GM19468 (cell line): ENCODE results near the gene MGAT5B.

Experiments
- ATAC-seq: cut with Tn5 transposase; IDR thresholded peaks from one replicate; pipeline ENCODE4 v1.9.1; 2021; ENCODE audit warnings: mild to moderate bottlenecking, moderate library complexity, moderate number of reproducible peaks; ENCODE audit not compliant: unreplicated experiment; ENCODE audit errors: extremely low read depth

MGAT5B gene

DNA sequence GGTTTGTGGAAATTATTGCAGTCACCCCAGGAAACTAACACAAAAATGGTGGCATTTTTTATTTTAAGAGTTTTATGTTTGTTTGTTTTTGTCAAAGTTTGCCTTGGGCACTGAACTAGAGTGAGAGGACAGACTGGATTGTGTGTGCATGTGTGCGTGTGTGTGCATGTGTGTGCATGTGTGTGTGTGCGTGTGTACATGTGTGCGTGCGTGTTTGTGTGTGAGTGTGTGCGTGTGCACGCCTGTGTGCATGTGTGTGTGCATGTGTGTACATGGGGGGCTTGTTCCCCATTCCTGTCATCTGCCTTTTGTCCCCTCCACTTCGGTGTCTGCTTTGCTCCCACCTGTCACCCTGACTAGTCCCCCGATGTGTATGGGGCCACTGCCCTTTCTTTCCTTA is 32.5 kb downstream of the MGAT5B start:
- ATAC-seq = no peak

DNA sequence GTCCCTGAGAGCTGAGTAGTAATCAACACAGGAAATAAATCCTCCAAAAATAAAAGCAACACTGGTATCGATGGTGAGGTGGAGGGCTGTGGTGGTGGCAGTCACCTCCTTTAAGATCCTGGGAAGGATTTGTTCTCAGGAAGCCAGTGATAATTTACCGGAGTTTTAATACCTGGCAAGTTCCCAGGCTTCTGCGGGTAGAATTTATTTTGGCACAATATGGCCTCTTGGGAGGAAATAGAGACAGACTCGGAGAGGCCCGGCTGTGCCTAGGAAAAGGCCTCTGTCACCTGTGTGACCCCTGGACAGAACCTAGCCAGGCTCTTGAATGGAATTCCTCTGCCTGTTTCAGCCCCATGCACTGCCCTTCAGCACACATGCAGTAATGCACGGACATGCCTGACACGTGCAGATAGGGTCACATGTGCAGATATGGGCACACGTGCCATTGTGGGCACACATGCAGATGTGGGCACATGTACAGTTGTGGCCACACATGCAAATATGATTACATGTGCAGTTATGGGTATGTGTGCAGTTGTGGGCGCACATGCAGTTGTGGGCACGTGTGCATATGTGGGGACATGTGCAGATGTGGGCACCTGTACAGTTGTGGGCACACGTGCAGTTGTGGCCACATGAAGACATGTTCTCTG is 33.5 kb downstream of the MGAT5B start:
- no peak for ATAC-seq

DNA sequence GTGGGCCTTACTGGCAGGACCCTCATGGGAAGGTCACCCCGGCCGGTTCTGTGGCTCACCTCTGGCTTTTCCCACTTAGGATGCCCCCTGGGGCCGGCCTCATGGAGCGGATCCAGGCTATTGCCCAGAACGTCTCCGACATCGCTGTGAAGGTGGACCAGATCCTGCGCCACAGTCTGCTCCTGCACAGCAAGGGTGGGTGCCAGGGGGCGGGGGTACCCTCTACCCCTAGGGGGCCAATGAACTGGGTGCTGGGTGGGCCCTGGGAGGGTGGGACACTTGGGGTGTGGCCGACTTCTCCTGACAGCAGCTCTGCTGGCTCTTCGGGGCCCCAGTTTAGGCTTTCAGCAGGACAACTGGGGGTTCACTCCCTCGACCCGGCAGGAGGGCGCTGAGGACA is 34.3 kb downstream of the MGAT5B start:
- ATAC-seq = no peak

DNA sequence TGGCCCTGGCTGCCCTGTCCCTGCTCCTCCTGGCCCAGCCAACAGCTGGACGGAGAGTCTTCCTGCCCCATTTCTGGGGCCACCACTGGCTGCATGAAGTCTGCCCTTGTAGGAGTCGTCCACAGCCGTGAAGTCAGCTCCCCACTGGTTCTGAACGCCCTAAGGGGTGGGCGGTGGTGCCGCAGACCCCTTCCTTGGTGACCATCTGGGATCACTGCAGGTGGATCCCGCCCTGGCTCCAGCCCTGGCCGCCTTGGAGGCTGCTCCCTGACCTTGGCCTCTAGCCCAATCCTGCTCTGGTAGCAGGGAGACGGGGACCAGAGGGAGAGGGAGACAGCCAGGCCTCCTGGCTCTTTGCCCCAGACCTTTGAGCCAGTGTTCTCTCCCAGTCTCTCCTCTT is 35.4 kb downstream of the MGAT5B start:
- no peak for ATAC-seq

DNA sequence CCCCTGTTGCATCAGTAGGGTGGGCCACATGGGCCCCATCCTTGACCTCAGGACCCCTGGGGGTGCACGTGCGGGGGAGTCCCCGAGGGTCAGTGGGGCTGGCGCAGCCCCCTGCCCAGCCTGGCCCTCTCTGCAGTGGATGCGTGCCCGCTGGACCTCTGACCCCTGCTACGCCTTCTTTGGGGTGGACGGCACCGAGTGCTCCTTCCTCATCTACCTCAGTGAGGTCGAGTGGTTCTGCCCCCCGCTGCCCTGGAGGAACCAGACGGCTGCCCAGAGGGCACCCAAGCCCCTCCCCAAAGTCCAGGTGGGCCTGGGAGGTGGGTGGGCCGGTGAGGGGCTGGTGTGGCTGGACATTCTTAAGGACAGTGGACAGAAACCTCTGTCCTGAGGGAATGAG is 35.9 kb downstream of the MGAT5B start:
- ATAC-seq = no peak

DNA sequence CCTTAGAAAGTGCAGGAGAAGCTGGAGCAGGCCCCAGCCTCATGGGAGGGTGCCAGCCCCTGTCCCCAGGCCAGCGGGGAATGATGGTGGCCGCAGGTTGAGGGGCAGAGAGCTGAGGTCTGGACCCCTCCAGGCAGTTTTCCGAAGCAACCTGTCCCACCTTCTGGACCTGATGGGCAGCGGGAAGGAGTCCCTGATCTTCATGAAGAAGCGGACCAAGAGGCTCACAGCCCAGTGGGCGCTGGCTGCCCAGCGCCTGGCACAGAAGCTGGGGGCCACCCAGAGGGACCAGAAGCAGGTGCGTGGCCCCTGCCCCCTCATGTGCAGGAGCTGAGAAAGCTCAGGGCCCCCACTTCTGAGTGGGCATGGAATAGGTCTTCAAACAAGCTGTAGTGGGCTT is 36.8 kb downstream of the MGAT5B start:
- ATAC-seq = no peak

DNA sequence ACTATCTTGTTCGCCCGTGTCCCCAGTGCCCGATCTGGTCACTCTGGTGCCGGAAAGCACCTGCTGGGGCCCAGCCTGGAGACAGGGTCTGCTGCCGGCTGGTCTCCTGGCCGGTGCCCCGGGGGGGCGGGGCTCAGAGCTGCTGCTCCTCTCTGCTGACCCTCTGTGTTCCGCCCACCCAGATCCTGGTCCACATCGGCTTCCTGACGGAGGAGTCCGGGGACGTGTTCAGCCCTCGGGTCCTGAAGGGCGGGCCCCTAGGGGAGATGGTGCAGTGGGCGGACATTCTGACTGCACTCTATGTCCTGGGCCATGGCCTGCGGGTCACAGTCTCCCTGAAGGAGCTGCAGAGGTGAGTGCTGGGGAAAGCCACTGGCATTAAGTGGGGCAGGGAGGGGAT is 37.6 kb downstream of the MGAT5B start:
- no peak for ATAC-seq

DNA sequence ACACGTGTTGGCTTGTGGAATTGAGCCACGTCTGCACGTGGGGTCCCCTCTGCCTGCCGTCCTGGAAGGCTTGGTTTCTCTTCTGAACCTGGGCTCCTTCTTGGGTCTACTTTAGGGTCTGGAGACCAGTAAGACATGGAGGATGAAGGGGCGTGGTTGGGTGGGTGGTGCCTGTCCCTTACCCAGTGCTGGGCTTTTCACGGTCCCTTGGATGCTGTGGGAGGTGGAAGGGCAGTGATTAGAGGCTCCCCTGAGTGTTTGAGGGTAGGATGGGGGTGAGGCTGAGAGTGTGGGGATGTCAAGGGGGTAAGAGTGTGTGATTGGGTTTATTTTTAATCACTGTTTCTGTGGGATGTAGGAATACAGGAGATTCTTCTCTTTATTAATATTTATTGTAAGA is 38.3 kb downstream of the MGAT5B start:
- ATAC-seq = no peak

DNA sequence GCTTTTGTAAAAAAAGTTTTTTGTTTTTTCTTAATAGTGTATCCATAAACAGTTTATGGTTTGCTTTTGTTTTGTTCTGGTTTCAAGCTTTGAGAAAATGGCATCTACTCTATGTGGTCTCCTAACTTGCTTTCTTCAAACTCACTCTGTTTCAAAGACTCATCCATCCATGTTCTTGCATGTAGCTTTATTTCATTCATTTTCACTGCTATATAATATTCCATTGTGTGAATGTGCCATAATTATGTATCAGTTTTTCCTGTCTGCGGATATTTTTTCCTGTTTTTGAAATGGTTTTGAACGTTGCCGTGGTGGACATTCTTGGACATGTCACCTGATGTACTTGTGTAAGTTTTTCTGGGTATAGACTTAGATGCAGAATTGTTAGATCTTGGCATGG is 39.1 kb downstream of the MGAT5B start:
- no peak for ATAC-seq

DNA sequence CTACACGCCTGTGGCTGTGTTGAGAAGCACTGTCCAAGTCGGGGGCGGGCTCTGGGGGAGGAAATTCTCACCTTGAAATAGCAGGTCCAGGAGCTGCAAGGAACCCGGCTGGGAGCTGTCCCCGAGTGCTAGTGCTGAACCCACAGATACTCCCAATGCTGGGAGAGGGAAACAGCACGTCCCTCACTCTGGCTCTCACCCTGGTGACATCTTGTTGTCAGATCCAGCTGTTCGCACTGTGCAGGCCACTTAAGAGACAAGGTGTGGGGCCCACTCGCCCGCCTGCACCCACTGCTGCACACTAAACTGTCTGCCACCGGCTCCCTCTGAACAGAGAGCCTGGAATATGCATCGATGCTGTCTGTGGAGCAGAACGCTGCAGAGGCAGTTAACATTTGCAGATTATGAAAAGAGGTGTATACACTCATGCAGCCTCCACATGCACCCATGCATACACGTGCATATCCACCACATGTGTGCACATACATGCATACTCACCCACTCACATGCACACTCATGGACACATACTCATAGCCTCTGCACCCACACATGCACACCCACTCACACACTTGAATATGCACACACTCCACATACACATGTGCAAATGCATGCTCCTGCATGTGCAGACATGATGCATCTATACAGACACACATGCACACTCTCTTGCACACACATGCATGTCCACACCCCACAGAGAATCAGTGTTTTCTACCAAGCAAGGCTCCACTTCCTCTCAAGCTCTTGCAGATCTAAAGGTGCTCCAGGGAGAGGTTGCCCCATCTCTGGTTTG is 42.0 kb downstream of the MGAT5B start:
- no peak for ATAC-seq

DNA sequence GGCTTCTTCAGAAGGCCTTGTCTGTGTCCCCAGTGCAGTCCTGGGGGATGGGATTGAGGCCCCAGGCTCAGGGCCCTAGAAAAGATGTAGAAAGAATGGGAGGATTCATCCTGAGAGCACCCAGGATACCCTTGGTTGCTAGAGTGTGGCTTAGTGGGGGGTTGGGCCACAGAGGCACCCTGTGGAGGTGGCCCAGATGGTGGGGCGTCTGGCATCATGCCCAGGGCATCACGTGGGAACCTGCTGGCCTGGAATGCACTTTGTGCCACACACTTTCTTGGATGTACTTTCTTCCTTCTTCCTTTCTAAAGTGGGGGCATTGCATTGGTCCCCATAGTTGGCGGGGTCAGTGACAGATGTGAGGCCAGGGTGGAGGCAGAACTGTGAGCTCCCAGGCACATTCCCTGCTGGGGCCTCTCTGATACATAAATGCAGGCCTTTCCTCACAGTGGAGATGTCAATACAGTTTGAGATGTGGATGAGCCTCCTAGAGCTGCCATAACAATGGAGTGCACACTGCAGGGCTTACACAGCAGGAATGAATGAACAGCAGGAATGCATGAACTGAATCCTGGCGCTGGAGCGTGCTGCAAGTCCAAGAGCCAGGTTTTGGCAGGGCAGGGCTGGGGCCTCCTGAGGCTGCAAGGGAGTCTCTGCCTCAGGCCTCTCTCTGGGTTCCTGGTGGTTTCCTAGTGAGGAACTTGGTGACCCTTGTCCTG is 43.3 kb downstream of the MGAT5B start:
- no peak for ATAC-seq

DNA sequence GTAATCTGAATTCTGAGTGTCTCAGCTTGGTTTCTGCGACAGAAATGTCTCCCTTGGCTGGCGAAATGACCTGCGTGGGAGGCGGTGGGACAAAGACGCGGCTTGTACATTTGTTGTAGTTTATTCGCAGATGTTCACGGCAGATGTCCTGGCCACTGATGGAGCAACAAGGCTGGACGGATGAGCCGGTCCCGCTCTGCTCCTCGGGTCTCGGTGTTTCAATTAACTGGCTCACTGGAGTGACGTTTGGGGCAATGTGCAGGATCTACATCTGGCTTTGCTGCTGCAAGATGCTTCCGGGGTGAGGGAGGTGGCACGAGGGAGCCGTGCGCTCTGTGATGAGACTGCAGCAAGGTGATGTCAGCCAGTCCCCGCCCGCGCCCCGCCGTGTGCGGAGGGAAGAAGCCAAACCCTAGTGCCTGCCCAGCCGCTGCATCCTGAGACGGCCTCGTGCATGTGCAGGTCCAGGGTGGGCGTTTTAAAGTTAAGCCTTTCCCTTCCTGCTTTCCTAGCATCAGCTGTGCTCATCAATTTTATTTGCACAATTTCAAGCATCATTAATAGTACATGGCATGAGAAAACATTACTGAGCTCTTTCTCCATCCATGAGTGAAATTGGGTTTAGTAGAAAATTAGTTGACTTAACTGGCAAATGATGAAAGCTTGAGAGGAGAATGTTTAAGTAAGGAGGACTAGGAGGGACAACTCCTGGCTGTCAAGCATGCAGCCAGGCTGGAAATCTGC is 44.4 kb downstream of the MGAT5B start:
- ATAC-seq = no peak

DNA sequence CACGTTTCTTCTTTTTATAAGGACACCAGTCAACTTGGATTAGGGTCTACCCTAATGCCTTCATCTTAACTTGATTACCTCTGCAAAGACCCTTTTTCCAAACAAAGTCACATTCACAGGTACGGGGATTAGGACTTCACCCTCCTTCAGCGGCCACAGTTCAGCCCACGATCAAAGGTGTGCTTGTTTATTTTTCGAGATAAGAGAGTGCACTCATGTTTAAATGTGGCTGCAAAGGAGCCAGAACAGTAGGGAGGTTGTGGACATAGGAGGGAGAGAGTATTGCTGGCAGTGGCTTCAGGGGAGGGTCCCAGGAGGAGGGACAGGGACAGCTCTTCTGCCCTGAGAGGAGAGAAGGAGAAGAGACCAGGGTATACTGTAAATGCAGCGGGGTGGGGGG is 46.7 kb downstream of the MGAT5B start:
- ATAC-seq = no peak

DNA sequence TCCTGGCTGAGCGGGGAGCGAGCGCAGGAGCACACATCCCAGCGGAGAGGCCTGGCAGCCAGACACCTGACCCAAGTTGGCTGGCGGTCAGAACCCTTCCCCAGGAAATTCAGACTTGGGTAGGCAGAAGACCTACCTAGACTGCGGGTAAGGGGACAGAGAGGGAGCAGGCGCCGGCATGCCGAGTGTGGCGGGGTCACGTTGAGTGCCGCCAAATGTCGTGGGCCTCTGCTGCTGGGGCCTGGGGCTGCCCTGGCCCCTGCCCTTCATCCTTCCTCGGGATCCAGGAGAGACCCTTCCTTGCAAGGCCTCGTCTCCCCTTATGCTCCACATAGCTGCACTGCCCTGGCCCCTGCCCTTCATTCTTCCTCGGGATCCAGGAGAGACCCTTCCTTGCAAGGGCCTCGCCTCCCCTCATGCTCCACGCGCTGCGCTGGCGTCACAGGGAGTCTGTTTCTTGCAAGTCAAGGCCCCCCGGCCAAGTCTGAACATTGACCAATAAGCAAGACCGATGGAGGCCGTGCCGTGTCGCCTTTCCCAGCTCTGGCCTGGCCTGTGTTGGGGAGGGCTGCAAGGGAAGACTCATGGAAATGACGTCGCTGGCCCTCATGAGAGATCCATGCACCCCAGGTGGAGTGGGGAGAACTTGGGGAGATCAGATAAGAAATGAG is 47.8 kb downstream of the MGAT5B start:
- no peak for ATAC-seq

DNA sequence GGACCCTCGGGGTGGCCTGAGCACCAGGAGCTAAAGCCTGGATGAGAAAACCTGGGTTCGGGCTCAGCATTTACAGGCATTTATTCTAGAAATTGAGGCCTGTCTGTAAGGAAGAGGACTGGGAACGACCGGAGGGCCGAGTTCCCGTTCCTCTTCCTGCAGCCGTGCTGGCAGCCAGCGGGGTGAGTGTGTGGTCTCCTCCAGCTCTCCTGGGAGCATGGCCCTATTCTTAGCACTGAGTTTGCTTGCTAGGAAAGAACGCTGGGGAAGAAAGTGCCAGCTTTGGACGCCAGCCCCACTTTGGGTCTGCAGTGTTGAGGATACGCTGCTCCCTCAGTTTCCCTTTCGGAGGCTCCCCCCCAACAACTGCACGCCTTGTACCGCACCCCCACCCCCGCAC is 49.6 kb downstream of the MGAT5B start:
- no peak for ATAC-seq

DNA sequence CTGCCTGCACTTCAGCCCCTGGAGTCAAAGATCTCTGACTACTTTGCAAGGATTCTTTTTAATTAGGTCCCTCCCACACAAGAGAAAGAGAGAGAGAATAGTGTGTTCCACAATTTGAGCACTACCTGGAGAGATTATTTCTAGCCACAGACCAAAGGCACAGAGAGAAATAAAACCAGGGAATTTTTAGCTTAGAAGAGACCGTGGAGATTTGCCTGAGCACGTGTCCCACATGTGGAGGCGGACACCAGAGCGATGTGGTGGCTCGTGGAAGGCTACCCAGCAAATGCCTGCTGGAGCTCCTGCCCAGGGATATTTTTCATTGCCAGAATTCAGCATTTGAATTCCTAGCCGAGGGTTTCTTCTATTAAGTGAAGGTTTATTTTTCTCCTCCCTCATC is 50.6 kb downstream of the MGAT5B start:
- ATAC-seq = no peak

DNA sequence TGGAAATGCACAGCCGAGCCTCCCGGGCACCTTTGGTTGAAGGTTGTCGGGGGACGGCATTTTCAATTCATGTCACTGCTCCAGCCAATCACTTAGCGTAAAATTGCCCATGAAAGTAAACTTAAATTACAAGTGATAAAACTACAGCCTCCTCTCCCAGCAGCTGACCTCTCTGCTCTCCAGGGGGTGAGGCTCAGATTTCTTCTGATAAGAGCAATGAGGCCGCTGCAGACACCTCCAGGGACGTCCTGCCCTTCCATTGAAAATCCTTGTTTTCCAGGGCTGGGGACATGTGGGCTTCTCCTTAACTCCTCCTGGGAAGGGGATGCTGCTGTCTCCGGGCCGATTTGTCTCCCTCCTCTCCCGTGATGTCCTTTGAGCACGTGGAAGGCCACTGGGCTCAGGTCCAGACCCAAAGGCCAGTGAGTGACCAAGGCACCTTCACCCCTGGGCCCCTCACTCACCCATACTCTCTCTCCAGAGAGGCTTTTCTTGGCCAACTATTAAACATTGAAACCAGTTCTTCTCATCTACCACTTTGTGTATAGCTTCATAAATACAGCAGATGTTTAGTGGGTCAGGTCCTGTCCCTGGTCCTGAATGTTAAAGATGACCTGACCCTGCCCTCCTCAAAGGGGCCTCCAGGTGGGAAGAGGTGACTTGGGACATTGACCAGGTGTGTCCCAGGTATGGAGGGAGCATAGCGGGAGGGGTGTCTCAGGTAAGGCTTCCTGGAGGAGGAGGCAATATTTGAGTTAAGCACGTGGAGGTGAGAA is 52.3 kb downstream of the MGAT5B start:
- no peak for ATAC-seq

DNA sequence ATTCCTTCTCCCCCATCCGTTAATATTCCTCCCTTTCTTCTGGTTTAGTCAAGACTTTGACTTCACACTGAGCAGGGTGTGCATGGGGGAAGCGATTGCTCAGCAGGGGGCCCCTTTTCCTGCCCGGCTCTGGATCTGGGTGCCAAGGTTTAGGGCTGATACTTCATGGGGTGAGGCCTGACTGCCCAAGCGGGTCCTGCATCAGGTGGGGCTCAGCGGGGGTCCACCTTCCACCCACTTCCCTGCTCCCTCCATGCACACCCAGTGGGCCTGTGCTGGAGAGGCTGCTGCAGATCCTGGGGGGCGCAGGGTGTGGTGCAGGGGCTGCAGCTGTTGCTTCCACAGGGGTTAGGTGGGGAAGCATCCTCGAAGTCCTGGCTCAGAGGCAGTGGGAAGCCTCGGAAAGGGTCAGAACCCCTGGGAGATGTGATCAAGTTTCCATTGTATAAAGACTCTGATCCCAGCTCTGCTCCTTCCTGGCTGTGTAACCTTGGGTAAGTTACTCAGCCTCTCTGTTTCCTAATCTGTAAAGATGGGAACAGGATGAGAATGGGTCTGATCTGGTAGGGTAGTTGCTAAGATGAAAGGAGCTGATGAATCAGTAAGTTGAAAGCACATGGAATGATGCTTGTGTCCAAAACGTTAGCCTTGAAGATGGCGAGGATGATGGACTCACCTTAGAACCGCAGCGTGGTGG is 53.3 kb downstream of the MGAT5B start:
- ATAC-seq = no peak

DNA sequence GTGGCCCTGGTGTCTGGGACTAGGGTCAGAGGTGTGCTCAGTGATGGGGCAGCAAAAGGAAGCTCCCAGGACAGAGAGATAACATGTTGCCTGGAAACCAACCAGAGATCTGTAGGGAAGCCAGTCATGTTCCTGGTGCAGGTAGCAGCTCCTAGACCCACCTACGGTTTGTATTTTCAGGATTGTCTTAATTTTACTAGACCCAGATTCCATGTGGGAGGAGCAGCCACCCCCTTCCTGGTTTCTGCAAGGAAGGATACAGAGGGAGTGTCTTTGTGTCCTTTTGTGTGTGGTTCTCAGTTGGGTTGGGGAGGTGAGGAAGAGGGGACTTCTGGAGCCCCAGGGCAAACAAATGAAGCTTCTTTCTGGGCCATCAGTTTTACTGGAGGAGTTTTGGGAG is 53.9 kb downstream of the MGAT5B start:
- ATAC-seq = no peak
